DND-41 (cell line): ENCODE measurements around the gene MSH3.

Experiments used
- CTCF ChIP-seq: IDR thresholded peaks from 2 replicates; pipeline ENCODE4 v1.5.1; 2012; ENCODE audit warnings: borderline replicate concordance, low read length, moderate library complexity, mild to moderate bottlenecking; ENCODE audit not compliant: poor library complexity, severe bottlenecking; ENCODE audit errors: extremely low read depth
- EZH2 ChIP-seq: IDR thresholded peaks from 3 replicates; pipeline ENCODE4 v1.6.1; 2012; ENCODE audit warnings: borderline replicate concordance, low read depth, mild to moderate bottlenecking, moderate library complexity, low read length, inconsistent platforms; ENCODE audit not compliant: severe bottlenecking

- TF ChIP-seq CTCF (no peak), EZH2 (no peak)
Observed at GRCh38 chr5:80609692-80610091, 44.8 kb upstream of the MSH3 start.
